MCF 10A (cell line): ENCODE measurements around the gene RAD54L. TPM values are rescaled to one million over a fixed set of nuclear protein-coding genes. Genes with fewer than 3 reads are reported as not detected.

Source experiments
- BruUV-seq: library from RNA; stranded (reverse); fragments of 400-500 nt; replicated peaks from 2 replicates; lab custom pipeline; 2021; lab: Mats Ljungman, UMichigan
- CTCF ChIA-PET: fragments of 300-600 bp; sonication (Branson Sonifier 250); formaldehyde crosslinking; extraction: SDS; loops from one replicate; lab custom pipeline; 2021; ENCODE audit warnings: antibody characterized with exemption, inconsistent platforms; lab: Yijun Ruan, JAX
- POLR2A ChIA-PET: fragments of 300-600, 350-650 bp; sonication (Branson Sonifier 250); formaldehyde crosslinking; extraction: SDS; loops from one replicate; lab custom pipeline; 2020; ENCODE audit warnings: antibody characterized with exemption, inconsistent platforms; lab: Yijun Ruan, JAX
- DNase-seq: peaks from one replicate; pipeline ENCODE4 v3.0.0-alpha.2; 2018; ENCODE audit not compliant: unreplicated experiment
- H3K27ac Mint-ChIP-seq: one replicate; pipeline ENCODE4 v1.8.0; 2022; ENCODE audit warnings: mild to moderate bottlenecking, low read depth, mixed read lengths; ENCODE audit not compliant: unreplicated experiment
- H3K27me3 Mint-ChIP-seq: one replicate; pipeline ENCODE4 v1.8.0; 2022; ENCODE audit warnings: mixed read lengths; ENCODE audit not compliant: insufficient read depth, unreplicated experiment
- H3K36me3 Mint-ChIP-seq: one replicate; pipeline ENCODE4 v1.8.0; 2022; ENCODE audit warnings: mild to moderate bottlenecking, moderate library complexity, mixed read lengths; ENCODE audit not compliant: insufficient read depth, unreplicated experiment
- H3K4me1 Mint-ChIP-seq: one replicate; pipeline ENCODE4 v1.8.0; 2022; ENCODE audit warnings: mixed read lengths; ENCODE audit not compliant: insufficient read depth, unreplicated experiment
- H3K4me3 Mint-ChIP-seq: one replicate; pipeline ENCODE4 v1.8.0; 2022; ENCODE audit warnings: mild to moderate bottlenecking, moderate library complexity, mixed read lengths; ENCODE audit not compliant: unreplicated experiment
- H3K9me3 Mint-ChIP-seq: one replicate; pipeline ENCODE4 v1.8.0; 2022; ENCODE audit warnings: mixed read lengths; ENCODE audit not compliant: unreplicated experiment
- CTCF ChIP-seq: fragments of 200-600 bp; IDR thresholded peaks from one replicate; pipeline ENCODE4 v1.8.0; 2022; ENCODE audit warnings: antibody characterized with exemption, mild to moderate bottlenecking; ENCODE audit not compliant: unreplicated experiment
- intact Hi-C: fragments of 100-400 bp; cut with micrococcal nuclease; formaldehyde crosslinking; loops from 2 replicates; pipeline ENCODE4 v1.14.1; 2022
- total RNA-seq: library from RNA; stranded (reverse); gene quantifications from 2 replicates; pipeline ENCODE4 v1.2.3, GENCODE V29; 2022

Gene RAD54L
- total RNA-seq, 1 experiment from 2014 or later = 4.5 TPM

GRCh38 chr1:46284597-46285564, 37.3 kb downstream of the RAD54L start:
- no peak for DNase-seq
- H3K27ac Mint-ChIP-seq = no peak overlapping the region
- ChIA-PET POLR2A (interaction anchor here (0.5 to 4.7 kb wide), 8 partner anchors 10 to 40 kb away, joined by 3 to 19 read pairs (median 3); partner anchors contain the start of genes LRRC41, RAD54L and UQCRH), CTCF (no interaction called here)
- intact Hi-C loops = no loop called here
- no peaks in the 10 kb centered on the region for H3K4me1 Mint-ChIP-seq
- no peaks in the 10 kb centered on the region for H3K27me3 Mint-ChIP-seq
- BruUV-seq = no TSS peak
- H3K36me3 Mint-ChIP-seq = peaks cover 77% of the 10 kb centered on the region
- no peaks in the 10 kb centered on the region for H3K9me3 Mint-ChIP-seq
- no peak overlapping the region for H3K4me3 Mint-ChIP-seq
- no peak for TF ChIP-seq CTCF

- TSS peak; percentile 44 for BruUV-seq
- no peaks in the 10 kb centered on the region for H3K9me3 Mint-ChIP-seq
- peaks cover 80% of the 10 kb centered on the region for H3K36me3 Mint-ChIP-seq
- H3K27ac Mint-ChIP-seq = no peak overlapping the region
- DNase-seq = no peak
- H3K4me1 Mint-ChIP-seq = no peaks in the 10 kb centered on the region
- ChIA-PET POLR2A (interaction anchor here (1.3 to 4.7 kb wide), 2 partner anchors 10 to 18 kb away, joined by 3 to 19 read pairs; partner anchors contain the start of genes LRRC41 and UQCRH), CTCF (no interaction called here)
- intact Hi-C loops = no loop called here
- no peak for TF ChIP-seq CTCF
- no peak overlapping the region for H3K4me3 Mint-ChIP-seq
- H3K27me3 Mint-ChIP-seq = no peaks in the 10 kb centered on the region
These were observed 38.3 kb downstream of the RAD54L start for GRCh38 chr1:46285730-46286477.

GRCh38 chr1:46288485-46289133, 41.0 kb downstream of the RAD54L start:
- POLR2A ChIA-PET = interaction anchor here (0.7 to 1.7 kb wide), 6 partner anchors 8 to 53 kb away, joined by 3 to 10 read pairs (median 4); partner anchors contain the start of genes LRRC41, NSUN4 and UQCRH
- H3K9me3 Mint-ChIP-seq = no peaks in the 10 kb centered on the region
- BruUV-seq = no TSS peak
- peaks cover 78% of the 10 kb centered on the region for H3K36me3 Mint-ChIP-seq
- H3K27me3 Mint-ChIP-seq = no peaks in the 10 kb centered on the region
- DNase-seq = peak; percentile 20
- H3K4me3 Mint-ChIP-seq = no peak overlapping the region
- CTCF ChIA-PET = interaction anchor here (0.6 to 1.2 kb wide), 3 partner anchors 108 to 1579 kb away, joined by 3 to 4 read pairs (median 3); no protein-coding TSS in a partner anchor
- H3K4me1 Mint-ChIP-seq = no peaks in the 10 kb centered on the region
- no peak overlapping the region for H3K27ac Mint-ChIP-seq
- no peak for TF ChIP-seq CTCF
- intact Hi-C loops = no loop called here
